HEK293 (cell line): ENCODE measurements around the gene EFCAB9.

Source experiments
- CTCF ChIA-PET: fragments of 350-600 bp; formaldehyde crosslinking; extraction: SDS; loops from one replicate; lab custom pipeline; 2021; ENCODE audit warnings: antibody characterized with exemption; lab: Yijun Ruan, JAX
- POLR2A ChIA-PET: fragments of 300-600 bp; formaldehyde crosslinking; extraction: SDS; loops from one replicate; lab custom pipeline; 2020; ENCODE audit warnings: antibody characterized with exemption, inconsistent platforms; lab: Yijun Ruan, JAX
- H3K27ac ChIP-seq: fragments of 200-500 bp; sonication (Bioruptor generic); 2 replicates; pipeline ENCODE4 v1.5.1; 2014; ENCODE audit warnings: low read depth, low read length, control low read depth, inconsistent platforms; ENCODE audit errors: extremely low read depth
- H3K36me3 ChIP-seq, 2 experiments: fragments of 200-500 bp in 1 of 2; sonication (Bioruptor generic) in 1 of 2; 1 replicate in 1 of 2; 2 replicates in 1 of 2; pipeline ENCODE4 v1.5.1; 2014 to 2017; ENCODE audit warnings: inconsistent platforms in 2 of 2, low read length in 2 of 2; ENCODE audit not compliant: control insufficient read depth in 2 of 2, insufficient read depth in 1 of 2
- H3K4me1 ChIP-seq: fragments of 200-500 bp; sonication (Bioruptor generic); 2 replicates; pipeline ENCODE4 v1.5.1; 2014; ENCODE audit warnings: mild to moderate bottlenecking, low read length, inconsistent platforms; ENCODE audit not compliant: control insufficient read depth, insufficient read depth
- H3K4me3 ChIP-seq: 2 replicates; pipeline ENCODE4 v1.5.1; 2011; ENCODE audit warnings: low read depth, mild to moderate bottlenecking, control low read depth, low read length, moderate library complexity
- H3K9me3 ChIP-seq: fragments of 200-500 bp; sonication (Bioruptor generic); 2 replicates; pipeline ENCODE4 v1.5.1; 2014; ENCODE audit warnings: low read depth, low read length, inconsistent platforms; ENCODE audit not compliant: control insufficient read depth, insufficient read depth
- GLIS2 ChIP-seq: fragments of 450-650 bp; formaldehyde crosslinking; IDR thresholded peaks from 2 replicates; pipeline ENCODE4 v1.5.1; 2016; ENCODE audit warnings: missing biosample characterization, missing genetic modification characterization
- HOXA7 ChIP-seq: sonication (generic); formaldehyde crosslinking; IDR thresholded peaks from 2 replicates; pipeline ENCODE4 v1.8.1; 2022; ENCODE audit warnings: missing genetic modification reagents, borderline replicate concordance
- ZBTB17 ChIP-seq: fragments of 450-650 bp; formaldehyde crosslinking; IDR thresholded peaks from 2 replicates; pipeline ENCODE4 v1.5.1; 2016; ENCODE audit warnings: missing biosample characterization, missing genetic modification characterization
- ZNF133 ChIP-seq: fragments of 450-650 bp; formaldehyde crosslinking; IDR thresholded peaks from 2 replicates; pipeline ENCODE4 v1.5.1; 2016; ENCODE audit warnings: missing biosample characterization, missing genetic modification characterization
- ZNF175 ChIP-seq: fragments of 450-650 bp; formaldehyde crosslinking; IDR thresholded peaks from 2 replicates; pipeline ENCODE4 v1.5.1; 2016; ENCODE audit warnings: missing biosample characterization, missing genetic modification characterization
- ZNF2 ChIP-seq: fragments of 450-650 bp; formaldehyde crosslinking; IDR thresholded peaks from 2 replicates; pipeline ENCODE4 v1.5.1; 2016; ENCODE audit warnings: missing biosample characterization, missing genetic modification characterization
- ZNF202 ChIP-seq: fragments of 450-650 bp; formaldehyde crosslinking; IDR thresholded peaks from 2 replicates; pipeline ENCODE4 v1.5.1; 2016; ENCODE audit warnings: missing biosample characterization, missing genetic modification characterization, borderline replicate concordance
- ZNF214 ChIP-seq: fragments of 450-650 bp; formaldehyde crosslinking; IDR thresholded peaks from 2 replicates; pipeline ENCODE4 v1.5.1; 2017; ENCODE audit warnings: missing biosample characterization, mild to moderate bottlenecking, missing genetic modification characterization, borderline replicate concordance
- ZNF221 ChIP-seq: fragments of 450-650 bp; formaldehyde crosslinking; IDR thresholded peaks from 2 replicates; pipeline ENCODE4 v1.5.1; 2017; ENCODE audit warnings: missing biosample characterization, missing genetic modification characterization, borderline replicate concordance
- ZNF544 ChIP-seq: fragments of 450-650 bp; formaldehyde crosslinking; IDR thresholded peaks from 2 replicates; pipeline ENCODE4 v1.5.0; 2017; ENCODE audit warnings: missing biosample characterization, missing genetic modification characterization
- ZNF548 ChIP-seq: fragments of 450-650 bp; formaldehyde crosslinking; IDR thresholded peaks from 2 replicates; pipeline ENCODE4 v1.5.1; 2016; ENCODE audit warnings: missing biosample characterization, missing genetic modification characterization
- ZNF560 ChIP-seq: fragments of 450-650 bp; formaldehyde crosslinking; IDR thresholded peaks from 2 replicates; pipeline ENCODE4 v1.5.1; 2017; ENCODE audit warnings: missing biosample characterization, missing genetic modification characterization, borderline replicate concordance
- ZNF600 ChIP-seq: fragments of 450-650 bp; formaldehyde crosslinking; IDR thresholded peaks from 2 replicates; pipeline ENCODE4 v1.5.1; 2016; ENCODE audit warnings: missing biosample characterization, missing genetic modification characterization
- ZNF654 ChIP-seq: fragments of 450-650 bp; formaldehyde crosslinking; IDR thresholded peaks from 2 replicates; pipeline ENCODE4 v1.5.1; 2016; ENCODE audit warnings: low read depth, missing biosample characterization, missing genetic modification characterization
- ZNF76 ChIP-seq: fragments of 450-650 bp; formaldehyde crosslinking; IDR thresholded peaks from 2 replicates; pipeline ENCODE4; 2016; ENCODE audit warnings: low read depth, missing biosample characterization, missing genetic modification characterization, borderline replicate concordance
- ZSCAN23 ChIP-seq: fragments of 450-650 bp; formaldehyde crosslinking; IDR thresholded peaks from 2 replicates; pipeline ENCODE4 v1.5.1; 2016; ENCODE audit warnings: missing biosample characterization, missing genetic modification characterization
- TF ChIP-seq, protein P1 (sequence below): fragments of 450-650 bp; formaldehyde crosslinking; IDR thresholded peaks from 2 replicates; pipeline ENCODE4 v1.5.1; 2016; ENCODE audit warnings: missing biosample characterization, missing genetic modification characterization, borderline replicate concordance
- TF ChIP-seq, protein P2 (sequence below): fragments of 450-650 bp; formaldehyde crosslinking; IDR thresholded peaks from 2 replicates; pipeline ENCODE4 v1.5.1; 2017; ENCODE audit warnings: missing biosample characterization, missing genetic modification characterization
- TF ChIP-seq, protein P3 (sequence below): fragments of 450-650 bp; formaldehyde crosslinking; IDR thresholded peaks from 2 replicates; pipeline ENCODE4 v1.5.1; 2016; ENCODE audit warnings: missing biosample characterization, missing genetic modification characterization
- TF ChIP-seq, protein P4 (sequence below): fragments of 450-650 bp; formaldehyde crosslinking; IDR thresholded peaks from 2 replicates; pipeline ENCODE4 v1.5.1; 2016; ENCODE audit warnings: missing biosample characterization, missing genetic modification characterization
- TF ChIP-seq, protein P5 (sequence below): fragments of 450-650 bp; formaldehyde crosslinking; IDR thresholded peaks from 2 replicates; pipeline ENCODE4 v1.5.1; 2017; ENCODE audit warnings: missing biosample characterization, missing genetic modification characterization

The EFCAB9 gene

DNA sequence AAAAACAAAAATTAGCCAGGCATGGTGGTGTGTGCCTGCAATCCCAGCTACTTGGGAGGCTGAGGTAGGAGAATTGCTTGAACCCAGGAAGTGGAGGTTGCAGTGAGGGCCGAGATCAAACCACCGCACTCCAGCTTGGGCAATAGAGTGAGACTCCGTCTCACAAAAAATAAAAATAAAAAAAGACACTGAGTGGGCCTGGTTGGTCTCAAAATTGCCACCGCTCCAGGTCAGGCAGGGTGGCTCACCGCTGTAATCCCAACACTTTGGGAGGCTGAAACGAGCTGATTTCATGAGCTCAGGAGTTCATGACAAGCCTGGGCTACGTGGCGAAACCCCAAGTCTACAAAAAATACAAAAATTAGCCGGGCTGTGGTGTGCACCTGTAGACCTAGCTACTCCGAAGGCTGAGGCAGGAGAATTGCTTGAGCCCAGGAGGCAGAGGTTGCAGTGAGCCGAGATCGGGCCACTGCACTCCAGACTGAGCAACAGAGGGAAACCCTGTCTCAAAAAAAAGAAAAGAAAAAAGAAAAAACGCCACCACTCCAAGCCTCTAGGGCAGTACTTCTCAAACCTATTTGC lies 7.8 kb upstream of the EFCAB9 start:
- Histone ChIP-seq H3K4me1 (peaks cover 4% of the 10 kb centered on the region; the same call in 1 of the 2 replicates), H3K36me3 (no peaks in the 10 kb centered on the region), H3K4me3 (no peak overlapping the region), H3K9me3 (no peaks in the 10 kb centered on the region), H3K27ac (no peak overlapping the region)
- ChIA-PET POLR2A (interaction anchor here (0.6 to 1.5 kb wide), 5 partner anchors 11 to 591 kb away, joined by 3 to 13 read pairs (median 4); no protein-coding TSS in a partner anchor), CTCF (interaction anchor here (0.5 to 4.6 kb wide), 8 partner anchors 16 to 454 kb away, joined by 3 to 44 read pairs (median 4); partner anchors contain the start of gene UBTD2)
- TF ChIP-seq, protein P1, sequence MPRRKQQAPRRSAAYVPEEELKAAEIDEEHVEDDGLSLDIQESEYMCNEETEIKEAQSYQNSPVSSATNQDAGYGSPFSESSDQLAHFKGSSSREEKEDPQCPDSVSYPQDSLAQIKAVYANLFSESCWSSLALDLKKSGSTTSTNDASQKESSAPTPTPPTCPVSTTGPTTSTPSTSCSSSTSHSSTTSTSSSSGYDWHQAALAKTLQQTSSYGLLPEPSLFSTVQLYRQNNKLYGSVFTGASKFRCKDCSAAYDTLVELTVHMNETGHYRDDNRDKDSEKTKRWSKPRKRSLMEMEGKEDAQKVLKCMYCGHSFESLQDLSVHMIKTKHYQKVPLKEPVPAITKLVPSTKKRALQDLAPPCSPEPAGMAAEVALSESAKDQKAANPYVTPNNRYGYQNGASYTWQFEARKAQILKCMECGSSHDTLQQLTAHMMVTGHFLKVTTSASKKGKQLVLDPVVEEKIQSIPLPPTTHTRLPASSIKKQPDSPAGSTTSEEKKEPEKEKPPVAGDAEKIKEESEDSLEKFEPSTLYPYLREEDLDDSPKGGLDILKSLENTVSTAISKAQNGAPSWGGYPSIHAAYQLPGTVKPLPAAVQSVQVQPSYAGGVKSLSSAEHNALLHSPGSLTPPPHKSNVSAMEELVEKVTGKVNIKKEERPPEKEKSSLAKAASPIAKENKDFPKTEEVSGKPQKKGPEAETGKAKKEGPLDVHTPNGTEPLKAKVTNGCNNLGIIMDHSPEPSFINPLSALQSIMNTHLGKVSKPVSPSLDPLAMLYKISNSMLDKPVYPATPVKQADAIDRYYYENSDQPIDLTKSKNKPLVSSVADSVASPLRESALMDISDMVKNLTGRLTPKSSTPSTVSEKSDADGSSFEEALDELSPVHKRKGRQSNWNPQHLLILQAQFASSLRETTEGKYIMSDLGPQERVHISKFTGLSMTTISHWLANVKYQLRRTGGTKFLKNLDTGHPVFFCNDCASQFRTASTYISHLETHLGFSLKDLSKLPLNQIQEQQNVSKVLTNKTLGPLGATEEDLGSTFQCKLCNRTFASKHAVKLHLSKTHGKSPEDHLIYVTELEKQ (tag by site-specific recombination) = no peak
- TF ChIP-seq ZNF560 (tag by site-specific recombination) = no peak
- no peak for TF ChIP-seq HOXA7 (CRISPR knock-in tag)
- TF ChIP-seq, protein P2, sequence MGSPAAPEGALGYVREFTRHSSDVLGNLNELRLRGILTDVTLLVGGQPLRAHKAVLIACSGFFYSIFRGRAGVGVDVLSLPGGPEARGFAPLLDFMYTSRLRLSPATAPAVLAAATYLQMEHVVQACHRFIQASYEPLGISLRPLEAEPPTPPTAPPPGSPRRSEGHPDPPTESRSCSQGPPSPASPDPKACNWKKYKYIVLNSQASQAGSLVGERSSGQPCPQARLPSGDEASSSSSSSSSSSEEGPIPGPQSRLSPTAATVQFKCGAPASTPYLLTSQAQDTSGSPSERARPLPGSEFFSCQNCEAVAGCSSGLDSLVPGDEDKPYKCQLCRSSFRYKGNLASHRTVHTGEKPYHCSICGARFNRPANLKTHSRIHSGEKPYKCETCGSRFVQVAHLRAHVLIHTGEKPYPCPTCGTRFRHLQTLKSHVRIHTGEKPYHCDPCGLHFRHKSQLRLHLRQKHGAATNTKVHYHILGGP (tag by site-specific recombination) = no peak
- no peak for TF ChIP-seq ZNF214 (tag by site-specific recombination)
- TF ChIP-seq, protein P3, sequence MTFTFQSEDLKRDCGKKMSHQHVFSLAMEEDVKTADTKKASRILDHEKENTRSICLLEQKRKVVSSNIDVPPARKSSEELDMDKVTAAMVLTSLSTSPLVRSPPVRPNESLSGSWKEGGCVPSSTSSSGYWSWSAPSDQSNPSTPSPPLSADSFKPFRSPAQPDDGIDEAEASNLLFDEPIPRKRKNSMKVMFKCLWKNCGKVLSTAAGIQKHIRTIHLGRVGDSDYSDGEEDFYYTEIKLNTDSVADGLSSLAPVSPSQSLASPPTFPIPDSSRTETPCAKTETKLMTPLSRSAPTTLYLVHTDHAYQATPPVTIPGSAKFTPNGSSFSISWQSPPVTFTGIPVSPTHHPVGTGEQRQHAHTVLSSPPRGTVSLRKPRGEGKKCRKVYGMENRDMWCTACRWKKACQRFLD (tag by site-specific recombination) = no peak
- no peak for TF ChIP-seq ZNF600 (tag by site-specific recombination)
- no peak for TF ChIP-seq ZNF221
- TF ChIP-seq ZNF544 (tag by site-specific recombination) = no peak
- TF ChIP-seq ZSCAN23 (tag by site-specific recombination) = no peak

DNA sequence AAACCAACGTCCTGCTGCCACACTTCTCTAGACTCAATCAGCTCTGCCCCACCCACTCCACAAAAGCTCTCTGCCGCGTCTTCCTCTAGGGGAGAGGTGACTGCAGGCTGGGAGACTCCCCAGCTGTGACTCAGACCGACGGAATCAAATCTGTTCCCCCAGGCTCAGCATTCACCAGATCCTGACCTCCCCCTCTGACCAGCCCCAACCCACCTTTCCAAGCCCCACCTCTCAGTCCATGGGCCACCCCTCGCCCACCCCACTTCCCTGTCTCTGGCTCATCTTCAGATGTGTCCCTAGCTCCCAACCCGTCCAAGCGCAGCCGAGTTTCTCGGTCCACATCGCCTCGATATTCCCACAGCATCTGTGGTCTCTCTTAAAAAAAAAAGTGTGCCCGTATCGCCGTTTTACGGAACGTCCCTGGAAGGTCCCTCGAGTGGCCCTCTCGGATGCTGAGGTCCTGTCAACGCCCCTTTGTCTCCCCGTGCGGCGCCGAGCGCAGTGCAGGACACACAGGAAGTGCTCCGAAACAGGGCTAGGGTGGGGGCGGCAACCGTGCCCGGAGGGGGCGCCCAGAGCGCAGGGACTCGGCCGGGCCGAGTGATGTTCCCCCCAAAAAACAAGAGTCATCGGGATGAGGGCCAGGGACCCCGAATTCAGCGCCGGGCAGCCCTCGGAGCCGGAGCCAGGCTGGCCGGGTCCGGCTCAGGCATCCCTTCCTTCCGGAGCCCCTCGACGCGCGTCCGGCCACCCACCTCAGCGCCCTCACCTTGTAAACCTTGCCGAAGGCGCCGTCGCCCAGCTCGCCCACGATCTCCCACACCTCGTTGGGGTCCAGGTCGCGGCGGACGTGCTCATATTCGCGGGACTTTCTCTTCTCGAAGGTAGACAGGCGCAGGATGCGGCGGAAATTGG lies 6.6 kb upstream of the EFCAB9 start:
- Histone ChIP-seq H3K4me1 (peaks cover 4% of the 10 kb centered on the region; the same call in 1 of the 2 replicates), H3K36me3 (no peaks in the 10 kb centered on the region), H3K9me3 (no peaks in the 10 kb centered on the region), H3K27ac (peak overlapping the region; percentile 59; the same call in 1 of the 2 replicates), H3K4me3 (peak overlapping the region; percentile 48)
- CTCF ChIA-PET = interaction anchor here (0.6 to 4.6 kb wide), 17 partner anchors 45 to 510 kb away, joined by 3 to 44 read pairs (median 4); partner anchors contain the start of gene UBTD2
- POLR2A ChIA-PET = interaction anchor here (0.6 to 3.0 kb wide), 9 partner anchors 11 to 799 kb away, joined by 3 to 18 read pairs (median 4); partner anchors contain the start of genes FBXW11 and UBTD2
- TF ChIP-seq, protein P4, sequence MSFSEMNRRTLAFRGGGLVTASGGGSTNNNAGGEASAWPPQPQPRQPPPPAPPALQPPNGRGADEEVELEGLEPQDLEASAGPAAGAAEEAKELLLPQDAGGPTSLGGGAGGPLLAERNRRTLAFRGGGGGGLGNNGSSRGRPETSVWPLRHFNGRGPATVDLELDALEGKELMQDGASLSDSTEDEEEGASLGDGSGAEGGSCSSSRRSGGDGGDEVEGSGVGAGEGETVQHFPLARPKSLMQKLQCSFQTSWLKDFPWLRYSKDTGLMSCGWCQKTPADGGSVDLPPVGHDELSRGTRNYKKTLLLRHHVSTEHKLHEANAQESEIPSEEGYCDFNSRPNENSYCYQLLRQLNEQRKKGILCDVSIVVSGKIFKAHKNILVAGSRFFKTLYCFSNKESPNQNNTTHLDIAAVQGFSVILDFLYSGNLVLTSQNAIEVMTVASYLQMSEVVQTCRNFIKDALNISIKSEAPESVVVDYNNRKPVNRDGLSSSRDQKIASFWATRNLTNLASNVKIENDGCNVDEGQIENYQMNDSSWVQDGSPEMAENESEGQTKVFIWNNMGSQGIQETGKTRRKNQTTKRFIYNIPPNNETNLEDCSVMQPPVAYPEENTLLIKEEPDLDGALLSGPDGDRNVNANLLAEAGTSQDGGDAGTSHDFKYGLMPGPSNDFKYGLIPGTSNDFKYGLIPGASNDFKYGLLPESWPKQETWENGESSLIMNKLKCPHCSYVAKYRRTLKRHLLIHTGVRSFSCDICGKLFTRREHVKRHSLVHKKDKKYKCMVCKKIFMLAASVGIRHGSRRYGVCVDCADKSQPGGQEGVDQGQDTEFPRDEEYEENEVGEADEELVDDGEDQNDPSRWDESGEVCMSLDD (tag by site-specific recombination) = peak; percentile 75; the same call in 1 of the 2 replicates
- no peak for TF ChIP-seq ZSCAN23 (tag by site-specific recombination)
- TF ChIP-seq ZNF202 (tag by site-specific recombination) = no peak
- TF ChIP-seq, protein P5, sequence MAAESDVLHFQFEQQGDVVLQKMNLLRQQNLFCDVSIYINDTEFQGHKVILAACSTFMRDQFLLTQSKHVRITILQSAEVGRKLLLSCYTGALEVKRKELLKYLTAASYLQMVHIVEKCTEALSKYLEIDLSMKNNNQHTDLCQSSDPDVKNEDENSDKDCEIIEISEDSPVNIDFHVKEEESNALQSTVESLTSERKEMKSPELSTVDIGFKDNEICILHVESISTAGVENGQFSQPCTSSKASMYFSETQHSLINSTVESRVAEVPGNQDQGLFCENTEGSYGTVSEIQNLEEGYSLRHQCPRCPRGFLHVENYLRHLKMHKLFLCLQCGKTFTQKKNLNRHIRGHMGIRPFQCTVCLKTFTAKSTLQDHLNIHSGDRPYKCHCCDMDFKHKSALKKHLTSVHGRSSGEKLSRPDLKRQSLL = peak; percentile 89
- TF ChIP-seq ZNF133 (tag by site-specific recombination) = no peak
- TF ChIP-seq ZNF175 (tag by site-specific recombination) = no peak
- TF ChIP-seq ZNF2 (tag by site-specific recombination) = no peak
- peak; percentile 66 for TF ChIP-seq GLIS2 (tag by site-specific recombination)
- peak; percentile 84 for TF ChIP-seq ZBTB17
- no peak for TF ChIP-seq ZNF654 (tag by site-specific recombination)
- no peak for TF ChIP-seq ZNF76
- TF ChIP-seq ZNF548 (tag by site-specific recombination) = no peak
